Measurements from ENCODE around the gene RAB39A.

GRCh38 chr11:107969219-107969618 lies 41.0 kb downstream of the RAB39A start:
- TF ChIP-seq ZNF830 (CRISPR knock-in tag; IDR thresholded peaks at IDR 0.05) = no peak
- no peak for TF ChIP-seq LEF1 (IDR thresholded peaks at IDR 0.05)
- no peak for TF ChIP-seq RAD51 (IDR thresholded peaks at IDR 0.05; ENCODE audit: borderline replicate concordance, low read depth)
- no peak for TF ChIP-seq TCF7 (IDR thresholded peaks at IDR 0.05; ENCODE audit: borderline replicate concordance)
- TF ChIP-seq FOXA1 (IDR thresholded peaks at IDR 0.05; ENCODE audit: borderline replicate concordance) = no peak
- TF ChIP-seq CTCF (IDR thresholded peaks at IDR 0.05 in 2 of 3, conservative IDR thresholded peaks at IDR 0.05 in 1 of 3; ENCODE audit: insufficient read depth in 2 of 3, low read depth in 1 of 3, low read length in 3 of 3) = no peak
- no peak for TF ChIP-seq GTF2F1 (IDR thresholded peaks at IDR 0.05; ENCODE audit: low read depth, low read length)
- no peak for TF ChIP-seq MAX (CRISPR knock-in tag; IDR thresholded peaks at IDR 0.05)
- no peak for TF ChIP-seq MTA1 (IDR thresholded peaks at IDR 0.05; ENCODE audit: borderline replicate concordance)
- TF ChIP-seq MEF2D (tag; conservative IDR thresholded peaks at IDR 0.05; ENCODE audit: low read depth) = no peak
- TF ChIP-seq GATA2 (CRISPR knock-in tag; IDR thresholded peaks at IDR 0.05) = no peak
- TF ChIP-seq RAD21 (CRISPR knock-in tag; conservative IDR thresholded peaks at IDR 0.05 in 1 of 2, IDR thresholded peaks at IDR 0.05 in 1 of 2) = no peak
- TF ChIP-seq FOSL1 (tag; conservative IDR thresholded peaks at IDR 0.05) = no peak
- TF ChIP-seq FOXM1 (IDR thresholded peaks at IDR 0.05; ENCODE audit: low read depth) = no peak
- no peak for TF ChIP-seq FOXM1 (CRISPR knock-in tag; IDR thresholded peaks at IDR 0.05; ENCODE audit: low read depth)
